ENCODE measurements around the gene BDKRB2. TPM values are rescaled to one million over a fixed set of nuclear protein-coding genes. Genes with fewer than 3 reads are reported as not detected.

Gene BDKRB2
- total and polyA plus RNA-seq, 2 donors (not counting 1 experiment from before 2014, with no cell fraction given) = not detected

GRCh38 chr14:96252323-96252998 is 47.8 kb downstream of the BDKRB2 start:
- whole genome bisulfite sequencing (ENCODE audit: insufficient coverage) = 91% methylated on average over 18 of the region's 19 CpGs
- intact Hi-C loops (cut with micrococcal nuclease) = no loop called here
- Histone ChIP-seq H3K9ac (ENCODE audit: low read length) (no peak overlapping the region), H3K36me3 (replicated peaks in 1 of 2; ENCODE audit: control extremely low read depth in 1 of 2, control insufficient read depth in 1 of 2, extremely low read depth in 1 of 2, insufficient read depth in 2 of 2, low read length in 1 of 2) (no peaks in the 10 kb centered on the region), H3K27ac (ENCODE audit: low read length in 2 of 2) (no peak overlapping the region), H3K4me3 (ENCODE audit: control extremely low read depth in 1 of 5, extremely low read depth in 1 of 5, insufficient read depth in 1 of 5, low read depth in 2 of 5, low read length in 4 of 5) (no peak overlapping the region), H3K9me3 (ENCODE audit: control extremely low read depth in 1 of 3, control insufficient read depth in 2 of 3, insufficient read depth in 1 of 3, low read length in 2 of 3) (no peaks in the 10 kb centered on the region), H4K20me1 (ENCODE audit: control insufficient read depth, insufficient read depth, low read length, poor library complexity, severe bottlenecking) (no peaks in the 10 kb centered on the region), H3K4me2 (replicated peaks; ENCODE audit: low read depth, low read length, poor library complexity, severe bottlenecking) (no peak overlapping the region), H3K27me3 (replicated peaks in 1 of 4; ENCODE audit: control extremely low read depth in 1 of 4, control insufficient read depth in 3 of 4, insufficient read depth in 4 of 4, low read length in 3 of 4) (peaks cover 0 to 24% (median 2%) of the 10 kb centered on the region in 4 experiments), H3K4me1 (ENCODE audit: control insufficient read depth in 2 of 2, insufficient read depth in 2 of 2, low read length in 2 of 2) (no peaks in the 10 kb centered on the region), H2AFZ (ENCODE audit: insufficient read depth, low read depth, low read length, poor library complexity, severe bottlenecking) (no peak overlapping the region), H3K79me2 (ENCODE audit: control insufficient read depth, insufficient read depth, low read length) (no peaks in the 10 kb centered on the region)
- Mint-ChIP-seq H3K4me3 (no peak overlapping the region), H3K27ac (no peak overlapping the region), H3K4me1 (no peaks in the 10 kb centered on the region), H3K27me3 (peaks cover 60% of the 10 kb centered on the region), H3K9me3 (ENCODE audit: insufficient read depth) (no peaks in the 10 kb centered on the region)
- POLR2A ChIA-PET = no interaction called here
- ATAC-seq (ENCODE audit: low read depth) (no peak), DNase-seq (no peak)
- TF ChIP-seq EZH2 (IDR thresholded peaks at IDR 0.05; ENCODE audit: borderline replicate concordance, insufficient read depth, low read depth, low read length, poor library complexity, severe bottlenecking) (no peak), CTCF (IDR thresholded peaks at IDR 0.05) (no peak)
- CTCF ChIA-PET = interaction anchor here (0.5 kb wide), 1 partner anchor 187 kb away, joined by 3 read pairs; no protein-coding TSS in a partner anchor

GRCh38 chr14:96252999-96253539 is 48.4 kb downstream of the BDKRB2 start:
- intact Hi-C loops (cut with micrococcal nuclease) = no loop called here
- Mint-ChIP-seq H3K27me3 (peaks cover 57% of the 10 kb centered on the region), H3K27ac (no peak overlapping the region), H3K9me3 (ENCODE audit: insufficient read depth) (no peaks in the 10 kb centered on the region), H3K4me3 (no peak overlapping the region), H3K4me1 (no peaks in the 10 kb centered on the region)
- POLR2A ChIA-PET = no interaction called here
- Histone ChIP-seq H3K36me3 (replicated peaks in 1 of 2; ENCODE audit: control extremely low read depth in 1 of 2, control insufficient read depth in 1 of 2, extremely low read depth in 1 of 2, insufficient read depth in 2 of 2, low read length in 1 of 2) (no peaks in the 10 kb centered on the region), H3K4me1 (ENCODE audit: control insufficient read depth in 2 of 2, insufficient read depth in 2 of 2, low read length in 2 of 2) (no peaks in the 10 kb centered on the region), H3K9ac (ENCODE audit: low read length) (no peak overlapping the region), H3K4me3 (ENCODE audit: control extremely low read depth in 1 of 5, extremely low read depth in 1 of 5, insufficient read depth in 1 of 5, low read depth in 2 of 5, low read length in 4 of 5) (no peak overlapping the region), H3K27me3 (replicated peaks in 1 of 4; ENCODE audit: control extremely low read depth in 1 of 4, control insufficient read depth in 3 of 4, insufficient read depth in 4 of 4, low read length in 3 of 4) (peaks cover 0 to 23% (median 2%) of the 10 kb centered on the region in 4 experiments), H3K4me2 (replicated peaks; ENCODE audit: low read depth, low read length, poor library complexity, severe bottlenecking) (no peak overlapping the region), H3K79me2 (ENCODE audit: control insufficient read depth, insufficient read depth, low read length) (no peaks in the 10 kb centered on the region), H4K20me1 (ENCODE audit: control insufficient read depth, insufficient read depth, low read length, poor library complexity, severe bottlenecking) (no peaks in the 10 kb centered on the region), H2AFZ (ENCODE audit: insufficient read depth, low read depth, low read length, poor library complexity, severe bottlenecking) (no peak overlapping the region), H3K9me3 (ENCODE audit: control extremely low read depth in 1 of 3, control insufficient read depth in 2 of 3, insufficient read depth in 1 of 3, low read length in 2 of 3) (no peaks in the 10 kb centered on the region), H3K27ac (ENCODE audit: low read length in 2 of 2) (no peak overlapping the region)
- no peak for DNase-seq
- no peak for ATAC-seq (ENCODE audit: low read depth)
- TF ChIP-seq CTCF (IDR thresholded peaks at IDR 0.05) (no peak), EZH2 (IDR thresholded peaks at IDR 0.05; ENCODE audit: borderline replicate concordance, insufficient read depth, low read depth, low read length, poor library complexity, severe bottlenecking) (no peak)
- CTCF ChIA-PET = no interaction called here
- WGBS (ENCODE audit: insufficient coverage) = 79% methylated on average over 7 of the region's 9 CpGs

All from B cell (primary cell).